Fibroblast of skin of right quadriceps (primary cell): ENCODE measurements around the gene PCNX3.
A peak's percentile ranks its signal among the peaks of the same experiment; 100 is the strongest.

Experiments used
- DNase-seq: peaks from one replicate; pipeline ENCODE4 v3.0.0-alpha.2; 2013

The PCNX3 gene

GRCh38 chr11:65615229-65615949 is at the start of gene PCNX3:
TSS of gene PCNX3 (plus strand) at chr11:65615776. CDS start at chr11:65616312, 536 bp downstream.
- DNase-seq: peak; percentile 100

- no peak for DNase-seq
These were observed 46.2 kb upstream of the PCNX3 start for GRCh38 chr11:65569164-65569972.

- DNase-seq: peak; percentile 99
These were observed 45.3 kb upstream of the PCNX3 start, which contains the start of gene ZNRD2 for GRCh38 chr11:65569973-65570918. TSS of gene ZNRD2 (plus strand) at chr11:65570477. CDS start at chr11:65570492, 15 bp downstream.

- DNase-seq: no peak
These were observed 44.2 kb upstream of the PCNX3 start for GRCh38 chr11:65571420-65571819.

GRCh38 chr11:65571940-65572339 is 43.6 kb upstream of the PCNX3 start:
- peak; percentile 56 for DNase-seq

- DNase-seq: peak; percentile 87
These were observed 43.1 kb upstream of the PCNX3 start, which contains the start of gene FAM89B for GRCh38 chr11:65572356-65573051. TSS of gene FAM89B (plus strand) at chr11:65572538. CDS start at chr11:65572670, 132 bp downstream.

- DNase-seq: no peak
These were observed 42.0 kb upstream of the PCNX3 start for GRCh38 chr11:65573391-65574079.

- peak; percentile 94 for DNase-seq
These were observed 41.3 kb upstream of the PCNX3 start for GRCh38 chr11:65574109-65574810.

GRCh38 chr11:65574811-65575567 is 40.6 kb upstream of the PCNX3 start:
- no peak for DNase-seq

GRCh38 chr11:65575568-65576231 is 39.9 kb upstream of the PCNX3 start, which contains the start of gene EHBP1L1:
TSS of gene EHBP1L1 (plus strand) at chr11:65576053. CDS start at chr11:65576303, 250 bp downstream.
- DNase-seq: no peak

- no peak for DNase-seq
These were observed 39.2 kb upstream of the PCNX3 start for GRCh38 chr11:65576232-65576866.

GRCh38 chr11:65576867-65577755 is 38.5 kb upstream of the PCNX3 start:
- peak; percentile 43 for DNase-seq

- no peak for DNase-seq
These were observed 37.8 kb upstream of the PCNX3 start for GRCh38 chr11:65577756-65578109.

GRCh38 chr11:65578134-65578533 is 37.4 kb upstream of the PCNX3 start:
- no peak for DNase-seq

GRCh38 chr11:65578667-65579066 is 36.9 kb upstream of the PCNX3 start:
- no peak for DNase-seq

- no peak for DNase-seq
These were observed 36.3 kb upstream of the PCNX3 start for GRCh38 chr11:65579291-65579690.

- DNase-seq: no peak
These were observed 35.4 kb upstream of the PCNX3 start for GRCh38 chr11:65580031-65580692.
